LNCAP (cell line): ENCODE data around the gene DRC7.

Experiments
- TF ChIP-seq, protein P1 (sequence below): fragments of 450-650 bp; IDR thresholded peaks from 2 replicates; pipeline ENCODE4 v1.5.1; 2017; ENCODE audit warnings: mild to moderate bottlenecking

DRC7 gene

GRCh38 chr16:57743458-57743857 is 48.9 kb downstream of the DRC7 start:
- TF ChIP-seq, protein P1, sequence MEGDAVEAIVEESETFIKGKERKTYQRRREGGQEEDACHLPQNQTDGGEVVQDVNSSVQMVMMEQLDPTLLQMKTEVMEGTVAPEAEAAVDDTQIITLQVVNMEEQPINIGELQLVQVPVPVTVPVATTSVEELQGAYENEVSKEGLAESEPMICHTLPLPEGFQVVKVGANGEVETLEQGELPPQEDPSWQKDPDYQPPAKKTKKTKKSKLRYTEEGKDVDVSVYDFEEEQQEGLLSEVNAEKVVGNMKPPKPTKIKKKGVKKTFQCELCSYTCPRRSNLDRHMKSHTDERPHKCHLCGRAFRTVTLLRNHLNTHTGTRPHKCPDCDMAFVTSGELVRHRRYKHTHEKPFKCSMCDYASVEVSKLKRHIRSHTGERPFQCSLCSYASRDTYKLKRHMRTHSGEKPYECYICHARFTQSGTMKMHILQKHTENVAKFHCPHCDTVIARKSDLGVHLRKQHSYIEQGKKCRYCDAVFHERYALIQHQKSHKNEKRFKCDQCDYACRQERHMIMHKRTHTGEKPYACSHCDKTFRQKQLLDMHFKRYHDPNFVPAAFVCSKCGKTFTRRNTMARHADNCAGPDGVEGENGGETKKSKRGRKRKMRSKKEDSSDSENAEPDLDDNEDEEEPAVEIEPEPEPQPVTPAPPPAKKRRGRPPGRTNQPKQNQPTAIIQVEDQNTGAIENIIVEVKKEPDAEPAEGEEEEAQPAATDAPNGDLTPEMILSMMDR, result no peak

DNA sequence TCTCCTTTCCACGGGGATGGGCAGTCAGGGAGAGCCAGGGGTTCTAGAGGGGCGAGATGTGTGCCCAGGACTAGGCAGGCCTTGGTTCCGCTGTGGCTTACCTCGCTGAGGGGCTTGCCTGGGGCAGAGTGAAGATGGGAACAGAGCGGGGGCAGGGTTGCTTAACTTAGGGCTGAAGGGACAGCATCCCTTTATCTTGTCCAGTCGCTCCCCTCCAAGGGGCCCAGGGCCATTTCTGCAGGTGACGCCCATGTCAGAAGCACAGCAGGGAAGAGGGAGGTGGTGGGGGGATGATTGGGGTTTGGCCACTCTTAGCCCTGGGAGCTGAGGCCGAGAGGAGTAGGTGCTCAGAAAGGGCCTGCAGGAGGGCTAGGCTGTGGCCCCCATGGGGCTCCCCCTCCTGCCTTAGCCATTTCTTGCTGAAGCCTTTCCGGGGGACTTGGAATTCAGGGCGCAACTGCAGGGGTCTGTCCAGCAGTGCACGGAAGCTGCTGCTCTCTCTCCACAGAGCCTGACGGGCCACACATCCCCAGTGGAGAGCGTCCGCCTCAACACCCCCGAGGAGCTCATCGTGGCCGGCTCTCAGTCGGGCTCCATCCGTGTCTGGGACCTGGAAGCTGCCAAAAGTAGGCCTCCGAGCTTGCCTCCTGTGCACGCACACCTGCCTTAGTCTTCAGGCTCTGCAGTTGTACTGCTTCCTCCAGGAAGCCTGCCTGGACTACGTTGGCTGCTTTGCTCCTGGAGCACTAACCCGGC is 49.5 kb downstream of the DRC7 start:
- TF ChIP-seq, protein P1, result no peak

DNA sequence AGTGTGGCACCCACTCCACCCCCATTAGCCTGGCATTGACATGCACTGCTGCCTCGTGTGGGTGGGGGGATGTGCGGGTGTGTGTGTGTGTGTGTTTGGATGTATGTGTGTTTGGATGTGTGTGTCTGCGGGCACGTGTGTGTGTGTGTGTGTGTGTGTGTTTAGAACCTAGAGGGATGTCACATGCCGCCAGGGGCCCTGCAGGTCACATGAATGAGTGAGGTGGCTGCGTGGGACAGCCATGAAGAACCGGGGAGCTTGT is 50.0 kb downstream of the DRC7 start:
- TF ChIP-seq, protein P1, result no peak

GRCh38 chr16:57745768-57746167 is 51.2 kb downstream of the DRC7 start:
- TF ChIP-seq, protein P1, result no peak

DNA sequence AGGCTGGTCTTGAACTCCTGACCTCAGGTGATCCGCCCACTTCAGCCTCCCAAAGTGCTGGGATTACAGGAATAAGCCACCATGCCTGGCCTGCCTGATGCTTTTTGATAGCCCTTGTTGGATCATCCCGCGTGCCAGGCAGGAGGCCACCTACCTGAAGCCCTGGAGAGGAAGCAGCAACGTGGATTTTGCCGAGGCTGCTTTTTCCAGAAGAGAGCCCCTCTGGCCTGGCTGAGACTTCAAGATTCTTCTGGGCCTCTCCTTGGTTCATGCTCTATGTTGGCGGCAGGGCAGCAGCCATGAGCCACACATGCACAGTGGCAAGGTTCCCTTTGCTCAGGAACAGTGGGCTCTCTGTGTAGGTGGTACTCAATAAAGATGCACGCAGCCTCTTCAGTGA is 52.5 kb downstream of the DRC7 start:
- TF ChIP-seq, protein P1, result no peak

GRCh38 chr16:57747496-57747895 is 52.9 kb downstream of the DRC7 start:
- TF ChIP-seq, protein P1, result no peak

DNA sequence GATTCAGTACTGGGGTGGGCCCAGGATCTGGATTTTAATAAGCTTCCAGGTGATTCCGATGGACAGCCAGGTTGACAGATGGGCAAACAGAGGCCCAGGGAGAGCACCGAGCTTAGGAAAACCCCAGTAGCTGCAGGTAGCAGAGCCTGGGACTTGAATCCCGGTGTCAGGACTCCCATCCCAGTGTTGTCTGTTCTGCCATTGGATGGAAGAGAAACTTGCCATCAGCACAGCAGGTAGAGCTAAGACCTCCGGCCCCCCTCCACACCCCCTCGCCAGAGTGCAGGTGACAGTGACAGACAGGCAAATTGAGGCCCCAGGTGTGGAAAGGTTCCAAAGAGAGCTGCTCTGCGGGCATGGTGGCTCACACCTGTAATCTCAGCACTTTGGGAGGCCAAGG is 53.4 kb downstream of the DRC7 start:
- TF ChIP-seq, protein P1, result no peak

DNA sequence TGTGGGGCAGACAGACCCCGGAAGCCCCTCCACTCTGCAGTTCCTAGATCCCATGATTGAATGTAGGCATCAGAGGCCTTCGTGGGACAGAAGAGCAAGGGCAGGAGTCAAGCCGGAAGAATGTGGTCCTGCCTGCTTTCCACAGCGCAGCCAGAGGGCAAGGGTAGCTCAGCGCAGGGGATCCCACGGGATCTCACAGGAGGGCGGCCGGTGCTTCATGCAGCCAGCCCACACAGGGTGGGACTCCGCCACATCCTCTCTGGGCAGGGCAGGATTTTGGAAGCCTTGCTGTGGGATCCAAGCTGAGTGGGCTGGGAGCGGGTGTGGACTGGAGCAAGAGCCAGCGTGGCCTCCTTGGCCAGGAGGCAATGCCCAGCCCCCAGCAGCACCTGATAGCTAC is 54.0 kb downstream of the DRC7 start:
- TF ChIP-seq, protein P1, result no peak
